Skeletal muscle satellite cell (primary cell): ENCODE results near the gene TUB.

Source experiments
- H3K27me3 ChIP-seq: 2 replicates; pipeline ENCODE4 v1.7.0; 2013; ENCODE audit warnings: low read length; ENCODE audit not compliant: control insufficient read depth, insufficient read depth
- H3K36me3 ChIP-seq: 2 replicates; pipeline ENCODE4 v1.7.0; 2013; ENCODE audit warnings: mild to moderate bottlenecking, control low read depth, low read length; ENCODE audit not compliant: insufficient read depth
- H3K4me1 ChIP-seq: 2 replicates; pipeline ENCODE4 v1.7.0; 2013; ENCODE audit warnings: low read length; ENCODE audit not compliant: control insufficient read depth, insufficient read depth
- H3K4me2 ChIP-seq: 2 replicates; pipeline ENCODE4 v1.7.0; 2013; ENCODE audit warnings: mild to moderate bottlenecking, low read length
- H3K4me3 ChIP-seq: 2 replicates; pipeline ENCODE4 v1.7.0; 2013; ENCODE audit warnings: low read length
- H3K9ac ChIP-seq: 2 replicates; pipeline ENCODE4 v1.7.0; 2013; ENCODE audit warnings: mild to moderate bottlenecking, low read depth, low read length, moderate library complexity
- H3K9me3 ChIP-seq: replicated peaks from 2 replicates; pipeline ENCODE4 v1.7.0; 2013; ENCODE audit warnings: mild to moderate bottlenecking, control low read depth, low read length

The TUB gene

GRCh38 chr11:8036986-8037385 is 44.0 kb upstream of the TUB start:
- Histone ChIP-seq H3K27me3 (peaks cover 18% of the 10 kb centered on the region), H3K36me3 (no peaks in the 10 kb centered on the region), H3K9ac (no peak overlapping the region), H3K4me3 (no peak overlapping the region), H3K9me3 (no peaks in the 10 kb centered on the region), H3K4me1 (no peaks in the 10 kb centered on the region), H3K4me2 (no peak overlapping the region)

- Histone ChIP-seq H3K4me1 (no peaks in the 10 kb centered on the region), H3K27me3 (peaks cover 22% of the 10 kb centered on the region), H3K36me3 (no peaks in the 10 kb centered on the region), H3K9ac (no peak overlapping the region), H3K4me3 (no peak overlapping the region), H3K9me3 (no peaks in the 10 kb centered on the region), H3K4me2 (no peak overlapping the region)
Observed at GRCh38 chr11:8038393-8038792, 42.6 kb upstream of the TUB start.

- peaks cover 25% of the 10 kb centered on the region for H3K27me3 ChIP-seq
Observed at GRCh38 chr11:8038811-8039529, 42.0 kb upstream of the TUB start.

GRCh38 chr11:8039530-8040260 is 41.3 kb upstream of the TUB start:
- no peaks in the 10 kb centered on the region for H3K4me1 ChIP-seq
- H3K9ac ChIP-seq = no peak overlapping the region
- H3K27me3 ChIP-seq = peaks cover 31% of the 10 kb centered on the region
- H3K4me3 ChIP-seq = no peak overlapping the region
- no peaks in the 10 kb centered on the region for H3K9me3 ChIP-seq
- no peaks in the 10 kb centered on the region for H3K36me3 ChIP-seq
- H3K4me2 ChIP-seq = no peak overlapping the region

More at GRCh38 chr11:8038811-8039529, 42.0 kb upstream of the TUB start:
- Histone ChIP-seq H3K36me3 (no peaks in the 10 kb centered on the region), H3K9me3 (no peaks in the 10 kb centered on the region), H3K4me1 (no peaks in the 10 kb centered on the region), H3K4me3 (no peak overlapping the region), H3K4me2 (no peak overlapping the region), H3K9ac (no peak overlapping the region)

GRCh38 chr11:8040261-8040920 is 40.6 kb upstream of the TUB start:
- no peak overlapping the region for H3K4me3 ChIP-seq
- no peak overlapping the region for H3K9ac ChIP-seq
- H3K4me2 ChIP-seq = no peak overlapping the region
- no peaks in the 10 kb centered on the region for H3K9me3 ChIP-seq
- H3K27me3 ChIP-seq = peaks cover 34% of the 10 kb centered on the region
- H3K4me1 ChIP-seq = no peaks in the 10 kb centered on the region
- H3K36me3 ChIP-seq = no peaks in the 10 kb centered on the region

GRCh38 chr11:8040921-8041285 is 40.1 kb upstream of the TUB start:
- Histone ChIP-seq H3K36me3 (no peaks in the 10 kb centered on the region), H3K27me3 (peaks cover 35% of the 10 kb centered on the region), H3K9ac (no peak overlapping the region), H3K4me1 (no peaks in the 10 kb centered on the region), H3K4me3 (no peak overlapping the region), H3K4me2 (no peak overlapping the region), H3K9me3 (no peaks in the 10 kb centered on the region)

GRCh38 chr11:8041576-8041975 is 39.4 kb upstream of the TUB start:
- Histone ChIP-seq H3K4me1 (no peaks in the 10 kb centered on the region), H3K36me3 (no peaks in the 10 kb centered on the region), H3K27me3 (peaks cover 40% of the 10 kb centered on the region), H3K4me3 (no peak overlapping the region), H3K4me2 (no peak overlapping the region), H3K9me3 (no peaks in the 10 kb centered on the region), H3K9ac (no peak overlapping the region)

- H3K4me1 ChIP-seq = no peaks in the 10 kb centered on the region
- H3K4me2 ChIP-seq = no peak overlapping the region
- H3K4me3 ChIP-seq = no peak overlapping the region
- peaks cover 30% of the 10 kb centered on the region for H3K27me3 ChIP-seq
- H3K36me3 ChIP-seq = no peaks in the 10 kb centered on the region
- no peaks in the 10 kb centered on the region for H3K9me3 ChIP-seq
- H3K9ac ChIP-seq = no peak overlapping the region
Observed at GRCh38 chr11:8043756-8044155, 37.3 kb upstream of the TUB start.

- Histone ChIP-seq H3K9ac (no peak overlapping the region), H3K4me2 (no peak overlapping the region), H3K4me3 (no peak overlapping the region), H3K9me3 (no peaks in the 10 kb centered on the region), H3K4me1 (no peaks in the 10 kb centered on the region), H3K36me3 (no peaks in the 10 kb centered on the region), H3K27me3 (peaks cover 30% of the 10 kb centered on the region)
Observed at GRCh38 chr11:8045839-8046238, 35.2 kb upstream of the TUB start.

- H3K27me3 ChIP-seq = peaks cover 26% of the 10 kb centered on the region
- H3K4me1 ChIP-seq = no peaks in the 10 kb centered on the region
- H3K9me3 ChIP-seq = no peaks in the 10 kb centered on the region
- H3K4me2 ChIP-seq = no peak overlapping the region
- H3K9ac ChIP-seq = no peak overlapping the region
- H3K4me3 ChIP-seq = no peak overlapping the region
- H3K36me3 ChIP-seq = no peaks in the 10 kb centered on the region
Observed at GRCh38 chr11:8047382-8047781, 33.6 kb upstream of the TUB start.

- H3K4me2 ChIP-seq = no peak overlapping the region
- H3K36me3 ChIP-seq = no peaks in the 10 kb centered on the region
- no peaks in the 10 kb centered on the region for H3K9me3 ChIP-seq
- no peak overlapping the region for H3K9ac ChIP-seq
- H3K4me3 ChIP-seq = no peak overlapping the region
- H3K27me3 ChIP-seq = peaks cover 19% of the 10 kb centered on the region
- no peaks in the 10 kb centered on the region for H3K4me1 ChIP-seq
Observed at GRCh38 chr11:8049084-8049483, 31.9 kb upstream of the TUB start.
